Panc1 (cell line): ENCODE results near the gene SLC16A12. TPM values are rescaled to one million over a fixed set of nuclear protein-coding genes. Genes with fewer than 3 reads are reported as not detected.

Experiments
- ATAC-seq: fragments of 200-7000 bp; cut with Tn5 transposase; 2 replicates; pipeline ENCODE4 v1.9.1; 2020; ENCODE audit warnings: mild to moderate bottlenecking, moderate library complexity
- BruUV-seq: library from RNA; stranded (reverse); fragments of 400-500 nt; replicated peaks from 2 replicates; lab custom pipeline; 2021; lab: Mats Ljungman, UMichigan
- CTCF ChIA-PET: fragments of 300-600 bp; sonication (Branson Sonifier 250); formaldehyde crosslinking; loops from one replicate; lab custom pipeline; 2022; ENCODE audit warnings: antibody characterized with exemption; lab: Charles Lee
- POLR2A ChIA-PET: fragments of 300-600 bp; sonication (Branson Sonifier 250); formaldehyde crosslinking; loops from one replicate; lab custom pipeline; 2022; ENCODE audit warnings: antibody characterized with exemption; lab: Charles Lee
- DNase-seq: peaks from one replicate; pipeline ENCODE4 v3.0.0-alpha.2; 2010; ENCODE audit warnings: low read depth, low spot score
- H3K27ac ChIP-seq: 2 replicates; pipeline ENCODE4 v1.5.1; 2011; ENCODE audit warnings: mild to moderate bottlenecking, low read length, inconsistent platforms
- H3K27me3 ChIP-seq: fragments of 200-500 bp; sonication (Bioruptor generic); 2 replicates; pipeline ENCODE4 v1.6.0; 2014; ENCODE audit warnings: low read length, inconsistent platforms; ENCODE audit not compliant: control insufficient read depth, insufficient read depth
- H3K36me3 ChIP-seq: fragments of 200-500 bp; sonication (Bioruptor generic); 2 replicates; pipeline ENCODE4 v1.5.1; 2014; ENCODE audit warnings: inconsistent platforms, mild to moderate bottlenecking, low read length, moderate library complexity; ENCODE audit not compliant: control insufficient read depth, insufficient read depth
- H3K4me1 ChIP-seq: 2 replicates; pipeline ENCODE4 v1.5.1; 2011; ENCODE audit warnings: inconsistent platforms, mild to moderate bottlenecking, low read length, moderate library complexity; ENCODE audit not compliant: control insufficient read depth, insufficient read depth
- H3K4me3 ChIP-seq, 2 experiments: 2 replicates each; pipeline ENCODE4 v1.5.1; 2011 to 2012; ENCODE audit warnings: low read depth in 2 of 2, low read length in 2 of 2, mild to moderate bottlenecking in 2 of 2, inconsistent platforms in 1 of 2, moderate library complexity in 1 of 2
- H3K9me3 ChIP-seq: fragments of 200-500 bp; sonication (Bioruptor generic); 2 replicates; pipeline ENCODE4 v1.5.1; 2014; ENCODE audit warnings: low read depth, mild to moderate bottlenecking, inconsistent platforms, low read length, moderate library complexity; ENCODE audit not compliant: control insufficient read depth, insufficient read depth
- CTCF ChIP-seq: fragments of 450-650 bp; IDR thresholded peaks from 2 replicates; pipeline ENCODE4 v1.5.1; 2017; ENCODE audit warnings: mild to moderate bottlenecking
- POLR2AphosphoS5 ChIP-seq: IDR thresholded peaks from 2 replicates; pipeline ENCODE4 v1.6.1; 2012; ENCODE audit warnings: mild to moderate bottlenecking, low read depth, low read length, moderate library complexity
- REST ChIP-seq, 2 experiments: IDR thresholded peaks; 2 replicates each; pipeline ENCODE4 v1.6.1; 2011 to 2012; ENCODE audit warnings: low read depth in 2 of 2, control low read depth in 1 of 2, low read length in 1 of 2, mild to moderate bottlenecking in 1 of 2, moderate library complexity in 1 of 2; ENCODE audit not compliant: insufficient read depth in 1 of 2
- SIN3A ChIP-seq: IDR thresholded peaks from 2 replicates; pipeline ENCODE4 v1.6.1; 2012; ENCODE audit warnings: low read depth, mild to moderate bottlenecking, low read length, moderate library complexity, borderline replicate concordance; ENCODE audit not compliant: insufficient read depth
- TCF7L2 ChIP-seq: IDR thresholded peaks from 2 replicates; pipeline ENCODE4 v1.6.1; 2011; ENCODE audit warnings: mild to moderate bottlenecking, low read depth, low read length, inconsistent platforms
- in situ Hi-C: cut with HindIII; loops from 2 replicates; pipeline ENCODE4 v1.10.0; 2016; ENCODE audit warnings: low sequenced_read_pairs, low pct_unique_long_range_greater_than_20kb
- intact Hi-C: fragments of 100-400 bp; cut with micrococcal nuclease; formaldehyde crosslinking; loops from one replicate; pipeline ENCODE4 v1.10.0; 2022; ENCODE audit not compliant: unreplicated experiment
- total RNA-seq: library from RNA; stranded (reverse); gene quantifications from one replicate; pipeline ENCODE4 v1.2.1, GENCODE V29; 2021; ENCODE audit not compliant: unreplicated experiment

The SLC16A12 gene
- total RNA-seq, 1 experiment from 2014 or later = not detected

GRCh38 chr10:89476150-89476549 is 59.2 kb downstream of the SLC16A12 start:
- ChIA-PET POLR2A (no interaction called here), CTCF (no interaction called here)
- DNase-seq = no peak
- no peak for TF ChIP-seq REST (IDR thresholded peaks at IDR 0.05; ENCODE audit: insufficient read depth in 1 of 2, low read depth in 2 of 2, low read length in 1 of 2)
- TF ChIP-seq CTCF = no peak
- no peak for TF ChIP-seq POLR2AphosphoS5
- TF ChIP-seq TCF7L2 = no peak
- TF ChIP-seq SIN3A = no peak
- Histone ChIP-seq H3K4me1 (no peaks in the 10 kb centered on the region), H3K9me3 (no peaks in the 10 kb centered on the region), H3K27ac (no peak overlapping the region), H3K36me3 (no peaks in the 10 kb centered on the region), H3K27me3 (no peaks in the 10 kb centered on the region), H3K4me3 (no peak overlapping the region)
- in situ Hi-C loops (no loop called here), intact Hi-C loops (no loop called here)
- no peak for ATAC-seq
- no TSS peak for BruUV-seq

DNA sequence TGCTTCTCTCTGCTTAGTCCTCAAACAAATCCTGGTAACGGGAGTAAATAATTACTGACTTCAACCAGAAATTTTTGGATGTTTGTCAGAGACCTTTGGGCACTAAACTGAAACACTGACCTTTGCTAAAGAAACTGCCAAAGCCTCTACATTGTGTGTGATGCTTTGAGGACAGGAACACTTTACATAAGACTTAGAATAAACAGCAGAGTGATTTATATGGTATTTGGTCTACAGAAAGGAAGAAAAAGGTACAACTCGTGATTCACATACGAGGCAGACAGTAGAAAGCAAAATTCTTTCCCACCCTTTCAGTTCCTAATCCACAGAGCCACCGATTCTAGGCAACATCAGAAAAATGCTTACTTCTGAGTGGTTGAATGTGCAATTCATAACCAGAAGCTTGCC is 59.8 kb downstream of the SLC16A12 start:
- Histone ChIP-seq H3K4me1 (no peaks in the 10 kb centered on the region), H3K36me3 (no peaks in the 10 kb centered on the region), H3K9me3 (no peaks in the 10 kb centered on the region), H3K4me3 (no peak overlapping the region), H3K27me3 (no peaks in the 10 kb centered on the region), H3K27ac (no peak overlapping the region)
- ChIA-PET POLR2A (no interaction called here), CTCF (no interaction called here)
- ATAC-seq (no peak), DNase-seq (no peak)
- in situ Hi-C loops (no loop called here), intact Hi-C loops (no loop called here)
- BruUV-seq = no TSS peak
- TF ChIP-seq POLR2AphosphoS5 = no peak
- TF ChIP-seq SIN3A = no peak
- TF ChIP-seq CTCF = no peak
- TF ChIP-seq TCF7L2 = no peak
- TF ChIP-seq REST (IDR thresholded peaks at IDR 0.05; ENCODE audit: insufficient read depth in 1 of 2, low read depth in 2 of 2, low read length in 1 of 2) = no peak
